Measurements from ENCODE around the gene DNAJC1.

Gene DNAJC1

DNA sequence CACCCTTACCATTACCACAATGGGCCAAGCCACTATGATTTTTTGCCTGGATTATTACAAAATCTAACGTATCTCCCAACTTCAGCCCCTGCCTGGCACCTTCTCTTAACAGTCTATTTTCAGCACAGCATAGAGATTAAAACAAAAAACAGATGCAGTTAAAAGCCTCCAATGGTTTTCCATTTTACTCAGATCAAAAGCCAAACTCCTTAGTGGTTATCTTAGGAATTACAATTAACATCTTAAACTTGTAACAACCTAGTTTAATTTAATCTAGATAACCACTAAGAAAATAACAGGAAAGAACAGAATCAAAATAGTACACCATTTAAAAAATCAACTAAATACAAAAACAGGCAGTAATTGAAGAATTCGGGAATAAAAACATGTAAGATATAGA lies 43.5 kb downstream of the DNAJC1 start:
- DNase-seq = no peak

GRCh38 chr10:21954690-21955089 lies 48.8 kb downstream of the DNAJC1 start:
- no peak for DNase-seq

- no peak for DNase-seq
These were observed 49.4 kb downstream of the DNAJC1 start for GRCh38 chr10:21954132-21954531.

DNA sequence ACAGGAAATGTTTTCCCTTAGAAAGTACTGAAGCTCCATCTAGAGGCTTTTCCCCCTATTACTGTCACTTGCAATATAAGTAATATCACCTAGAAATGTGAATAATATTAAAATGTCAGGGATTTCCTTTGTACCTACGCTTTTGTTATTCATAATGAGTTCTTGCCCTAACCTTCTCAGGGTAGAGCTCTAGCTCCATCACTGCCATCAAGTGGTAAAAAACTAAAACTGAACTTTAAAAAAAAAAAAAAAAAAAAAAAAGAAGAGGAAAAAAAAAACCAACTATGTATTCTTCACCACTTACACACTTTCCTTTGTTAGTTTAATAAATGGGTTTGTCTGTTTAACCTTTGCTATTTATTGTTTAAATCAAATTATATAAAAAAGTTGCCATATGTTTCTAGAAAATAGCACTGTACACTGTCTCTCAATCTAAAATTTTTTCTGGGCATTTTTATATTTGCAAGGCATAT lies 49.9 kb downstream of the DNAJC1 start:
- no peak for DNase-seq

DNA sequence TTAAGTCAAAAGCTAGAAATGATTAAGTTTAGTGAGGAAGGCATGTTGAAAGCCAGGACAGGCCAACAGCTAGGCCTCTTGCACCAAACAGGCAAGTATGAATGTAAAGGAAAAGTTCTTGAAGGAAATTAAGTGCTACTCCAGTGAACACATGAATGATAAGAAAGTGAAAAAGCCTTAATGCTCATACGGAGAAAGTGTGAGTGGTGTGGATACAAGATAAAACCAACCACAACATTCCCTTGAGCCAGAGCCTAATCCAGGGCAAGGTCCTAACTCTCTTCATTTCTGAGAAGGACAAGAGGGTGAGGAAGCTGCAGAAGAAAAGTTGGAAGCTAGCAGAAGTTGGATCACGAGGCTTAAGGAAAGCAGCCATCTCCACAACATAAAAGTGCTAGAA lies 53.0 kb downstream of the DNAJC1 start:
- no peak for DNase-seq

DNA sequence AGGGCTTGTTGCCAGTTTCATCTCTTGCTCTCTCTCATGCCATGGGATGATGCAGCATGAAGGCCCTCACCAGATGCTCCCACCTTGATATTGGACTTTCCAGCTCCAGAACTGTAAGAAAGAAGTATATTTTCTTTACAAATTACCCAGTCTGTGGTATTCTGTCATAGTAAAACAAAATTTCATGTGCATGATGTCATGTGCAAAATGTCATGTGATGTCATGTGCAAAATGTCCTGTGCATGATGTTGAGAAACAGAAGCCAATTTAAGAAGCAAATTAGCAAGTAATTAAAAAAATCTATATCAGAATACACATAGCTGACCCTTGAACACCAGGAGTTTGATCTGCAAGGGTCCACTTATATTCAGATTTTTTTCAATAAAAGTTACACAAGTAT lies 56.6 kb downstream of the DNAJC1 start:
- no peak for DNase-seq

- no peak for DNase-seq
These were observed 58.7 kb downstream of the DNAJC1 start for GRCh38 chr10:21944727-21945386.

GRCh38 chr10:21943633-21944265 lies 59.8 kb downstream of the DNAJC1 start:
- no peak for DNase-seq

GRCh38 chr10:21935439-21936023 lies 68.0 kb downstream of the DNAJC1 start:
- no peak for DNase-seq

- no peak for DNase-seq
These were observed 69.2 kb downstream of the DNAJC1 start for GRCh38 chr10:21934307-21934706.

- no peak for DNase-seq
These were observed 74.5 kb downstream of the DNAJC1 start for GRCh38 chr10:21929070-21929469.

GRCh38 chr10:21927631-21928353 lies 75.7 kb downstream of the DNAJC1 start:
- DNase-seq = no peak

DNA sequence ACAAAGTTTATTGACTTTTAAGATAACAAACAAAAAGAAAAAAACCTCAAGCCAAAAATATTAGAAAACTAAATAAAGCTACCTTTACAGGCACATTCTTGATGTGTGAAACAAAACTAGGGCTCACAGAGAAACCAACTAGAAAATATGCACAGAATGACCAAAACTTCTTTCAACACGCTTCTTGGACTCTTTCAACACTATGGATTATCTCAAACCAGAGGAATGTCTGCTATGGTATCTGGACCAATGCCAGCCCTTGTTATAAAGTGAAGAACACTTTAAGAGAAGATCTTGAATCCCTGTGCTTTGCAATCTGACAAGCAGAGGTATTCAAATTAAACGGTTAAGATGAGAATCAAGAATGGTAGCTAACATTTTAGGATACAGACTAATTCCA lies 76.6 kb downstream of the DNAJC1 start:
- no peak for DNase-seq

DNA sequence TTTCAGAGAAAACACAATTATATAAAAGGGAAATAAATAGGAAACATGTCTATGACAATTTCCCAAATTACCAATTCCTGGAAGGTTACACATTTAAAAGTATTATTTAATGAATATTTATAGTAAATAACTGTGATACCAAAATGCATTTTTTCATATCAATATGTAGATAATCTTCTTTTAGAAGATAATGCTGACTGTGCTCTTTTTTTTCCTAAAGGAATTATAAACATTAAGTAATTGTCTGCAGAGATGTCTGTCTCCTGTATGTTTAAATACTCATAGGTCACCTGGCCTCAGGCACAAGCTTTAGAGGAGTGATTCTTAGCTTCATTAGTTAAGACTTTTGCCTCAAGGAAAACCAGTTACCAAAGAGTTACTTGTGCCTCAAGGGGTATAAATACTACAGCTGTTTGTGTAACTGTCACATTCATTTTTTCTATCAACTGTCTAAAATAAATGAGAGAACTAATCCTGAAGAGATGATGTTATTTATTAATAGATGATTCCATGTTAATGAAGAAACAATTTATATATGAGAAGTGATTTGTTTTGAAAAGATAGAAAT lies 77.1 kb downstream of the DNAJC1 start:
- DNase-seq = no peak

- no peak for DNase-seq
These were observed 77.7 kb downstream of the DNAJC1 start for GRCh38 chr10:21925851-21926250.

DNA sequence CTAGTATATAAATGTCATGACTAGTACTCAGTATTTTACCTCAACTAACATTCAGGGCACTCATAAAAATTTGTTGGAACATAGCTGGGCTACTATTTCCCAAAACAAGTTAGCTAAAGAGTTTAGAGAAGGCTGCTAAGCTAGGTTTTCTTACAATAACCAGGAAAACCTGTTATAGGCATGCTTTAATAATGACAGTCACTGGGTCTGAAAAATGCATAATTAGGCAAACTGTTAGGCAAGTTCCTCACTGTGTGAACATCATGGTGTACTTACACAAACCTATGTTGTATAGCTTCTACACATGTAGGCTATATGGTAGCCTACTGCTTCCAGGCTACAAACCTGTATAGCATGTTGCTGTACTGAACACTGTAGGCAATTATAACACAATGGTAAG lies 79.0 kb downstream of the DNAJC1 start:
- no peak for DNase-seq

GRCh38 chr10:21920633-21921032 lies 82.9 kb downstream of the DNAJC1 start:
- DNase-seq = no peak

DNA sequence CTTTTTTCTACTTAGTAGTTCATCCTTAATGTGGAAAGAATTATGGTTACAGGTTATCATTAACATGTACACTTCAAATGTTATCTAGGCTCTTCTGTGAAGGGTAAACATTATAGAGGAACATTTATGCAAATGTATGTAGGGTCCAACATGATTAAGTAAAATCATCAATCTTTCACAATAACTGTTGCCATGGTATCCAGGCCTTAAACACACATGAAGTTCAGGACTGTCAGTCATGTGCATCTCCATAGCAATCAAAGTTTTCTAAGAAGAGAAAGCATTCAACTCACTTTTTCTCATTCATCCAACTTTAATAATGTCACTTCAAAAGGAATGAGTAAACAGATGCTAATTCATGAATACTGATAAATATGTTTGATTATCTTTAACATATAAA lies 83.6 kb downstream of the DNAJC1 start:
- no peak for DNase-seq

DNA sequence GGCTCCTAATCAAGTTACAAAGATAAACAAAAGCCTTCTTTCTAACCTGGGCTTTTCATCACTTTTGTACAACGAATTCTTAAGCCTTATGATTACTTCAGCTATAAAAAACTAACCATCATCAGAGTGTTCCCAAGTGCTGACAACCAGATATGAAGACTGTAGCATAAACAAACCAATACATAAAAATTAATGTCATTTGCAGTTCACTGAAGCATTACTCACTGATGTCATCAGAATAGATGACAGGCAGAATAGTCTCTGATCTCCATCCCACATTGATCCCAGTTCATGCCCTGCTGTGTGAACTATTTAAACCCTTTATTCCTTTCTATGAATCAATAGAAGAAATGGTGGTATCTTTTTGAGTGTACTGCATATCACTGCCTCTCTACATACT lies 84.4 kb downstream of the DNAJC1 start:
- DNase-seq = no peak

- no peak for DNase-seq
These were observed 90.9 kb downstream of the DNAJC1 start for GRCh38 chr10:21912625-21913024.

GRCh38 chr10:21910798-21911197 lies 92.7 kb downstream of the DNAJC1 start:
- no peak for DNase-seq

GRCh38 chr10:21907436-21907835 lies 96.1 kb downstream of the DNAJC1 start:
- DNase-seq = no peak

DNA sequence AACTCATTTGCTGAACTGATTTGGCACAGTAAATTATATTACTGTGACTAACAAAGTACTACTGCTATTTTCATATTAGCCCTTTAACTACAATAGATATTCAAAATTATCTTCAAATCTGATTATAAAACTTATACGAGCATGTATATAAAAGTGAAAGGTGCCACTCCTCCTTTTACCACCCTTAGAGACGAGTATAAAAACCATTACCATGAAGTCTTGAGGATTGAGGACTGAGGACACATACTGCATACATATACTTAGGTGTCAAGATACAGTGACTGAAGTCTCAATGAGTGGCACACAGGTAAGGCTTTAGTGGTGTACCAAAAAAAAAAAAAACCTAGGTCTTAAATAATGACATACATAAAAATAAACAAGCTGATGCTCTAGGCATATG lies 98.6 kb downstream of the DNAJC1 start:
- no peak for DNase-seq

DNA sequence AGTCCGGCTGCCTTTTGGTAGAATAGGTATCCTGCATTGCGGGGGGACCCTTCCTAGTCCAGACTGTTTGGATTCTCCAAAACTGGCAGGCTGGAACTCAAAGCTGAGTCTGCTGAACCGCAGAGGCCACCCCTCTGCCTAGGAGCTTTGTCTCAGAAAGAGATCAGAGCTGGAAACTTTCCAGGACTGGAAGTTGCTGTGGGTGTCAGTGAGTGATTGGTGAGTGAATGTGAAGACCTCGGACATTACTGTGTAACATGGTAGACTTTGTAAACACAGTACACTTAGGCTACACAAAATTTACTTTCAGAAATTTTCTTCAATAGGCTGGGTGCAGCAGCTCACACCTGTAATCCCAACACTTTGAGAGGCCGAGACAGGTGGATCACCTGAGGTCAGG lies 103.8 kb downstream of the DNAJC1 start:
- no peak for DNase-seq

Data from stimulated activated CD8-positive, alpha-beta memory T cell treated with anti-CD3 and anti-CD28 coated beads, Interleukin-4, amount 100 ng/mL, for 48 hours (primary cell).